ENCODE results near the gene DNAJC16.

DNA sequence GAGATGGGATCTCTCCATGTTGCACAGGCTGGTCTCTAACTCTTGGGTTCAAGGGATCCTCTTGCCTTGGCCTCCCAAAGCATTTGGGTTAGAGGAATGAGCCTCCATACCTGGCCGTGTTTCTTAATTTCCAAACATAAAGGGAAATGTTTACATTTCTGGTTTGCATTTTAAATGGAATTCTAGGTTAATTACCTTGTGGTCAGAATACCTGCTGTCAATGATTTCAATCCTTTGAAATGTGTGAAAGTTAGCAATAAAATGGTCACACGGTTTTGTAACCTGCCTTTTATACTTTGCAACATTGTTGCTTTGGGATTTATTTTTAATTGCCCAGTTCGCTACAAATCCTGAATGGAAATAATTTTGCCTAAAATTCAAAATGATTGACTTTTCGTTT, 31.9 kb downstream of the DNAJC16 start:
- TF ChIP-seq, protein P1, sequence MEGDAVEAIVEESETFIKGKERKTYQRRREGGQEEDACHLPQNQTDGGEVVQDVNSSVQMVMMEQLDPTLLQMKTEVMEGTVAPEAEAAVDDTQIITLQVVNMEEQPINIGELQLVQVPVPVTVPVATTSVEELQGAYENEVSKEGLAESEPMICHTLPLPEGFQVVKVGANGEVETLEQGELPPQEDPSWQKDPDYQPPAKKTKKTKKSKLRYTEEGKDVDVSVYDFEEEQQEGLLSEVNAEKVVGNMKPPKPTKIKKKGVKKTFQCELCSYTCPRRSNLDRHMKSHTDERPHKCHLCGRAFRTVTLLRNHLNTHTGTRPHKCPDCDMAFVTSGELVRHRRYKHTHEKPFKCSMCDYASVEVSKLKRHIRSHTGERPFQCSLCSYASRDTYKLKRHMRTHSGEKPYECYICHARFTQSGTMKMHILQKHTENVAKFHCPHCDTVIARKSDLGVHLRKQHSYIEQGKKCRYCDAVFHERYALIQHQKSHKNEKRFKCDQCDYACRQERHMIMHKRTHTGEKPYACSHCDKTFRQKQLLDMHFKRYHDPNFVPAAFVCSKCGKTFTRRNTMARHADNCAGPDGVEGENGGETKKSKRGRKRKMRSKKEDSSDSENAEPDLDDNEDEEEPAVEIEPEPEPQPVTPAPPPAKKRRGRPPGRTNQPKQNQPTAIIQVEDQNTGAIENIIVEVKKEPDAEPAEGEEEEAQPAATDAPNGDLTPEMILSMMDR (IDR thresholded peaks at IDR 0.05; ENCODE audit: low read depth, low read length) = no peak
- TF ChIP-seq EZH2phosphoT487 (IDR thresholded peaks at IDR 0.05; ENCODE audit: low read depth) = no peak

Data from OCI-LY3 (cell line).